GM06990 (cell line): ENCODE results near the gene OCRL.
"Not testable (repeated sequence)": the region's sequence is repeated elsewhere in the genome, so short reads cannot be mapped to it uniquely, and the experiment has no call there.

Experiments
- DNase-seq: peaks from one replicate; pipeline ENCODE4 v3.0.0-alpha.2; 2011; ENCODE audit not compliant: insufficient read length; ENCODE audit errors: extremely low read depth
- H3K27me3 ChIP-seq: replicated peaks from 2 replicates; pipeline ENCODE4 v1.6.0; 2011; ENCODE audit warnings: low read length; ENCODE audit not compliant: control insufficient read depth, insufficient read depth
- H3K36me3 ChIP-seq: 2 replicates; pipeline ENCODE4 v1.5.1; 2011; ENCODE audit warnings: low read length; ENCODE audit not compliant: control insufficient read depth, insufficient read depth
- H3K4me3 ChIP-seq: replicated peaks from 2 replicates; pipeline ENCODE4 v1.5.1; 2011; ENCODE audit warnings: low read depth, mild to moderate bottlenecking, control low read depth, low read length
- CTCF ChIP-seq: IDR thresholded peaks from 2 replicates; pipeline ENCODE4 v1.5.1; 2011; ENCODE audit warnings: low read length, control low read depth, mild to moderate bottlenecking, inconsistent platforms; ENCODE audit not compliant: insufficient read depth, poor library complexity, severe bottlenecking

OCRL gene

GRCh38 chrX:129568349-129568748, 28.3 kb downstream of the OCRL start:
- Histone ChIP-seq H3K36me3 (no peaks in the 10 kb centered on the region), H3K4me3 (no peak overlapping the region), H3K27me3 (no peaks in the 10 kb centered on the region)
- no peak for TF ChIP-seq CTCF
- no peak for DNase-seq

- DNase-seq: no peak
- H3K4me3 ChIP-seq: no peak overlapping the region
- no peaks in the 10 kb centered on the region for H3K27me3 ChIP-seq
- no peak for TF ChIP-seq CTCF
- 0 out of 2 replicates have a peak, but pooled peaks cover 1% of the 10 kb centered on the region for H3K36me3 ChIP-seq
Observed at GRCh38 chrX:129572422-129572821, 32.4 kb downstream of the OCRL start.

- not testable (repeated sequence) for H3K27me3 ChIP-seq, H3K4me3 ChIP-seq, H3K36me3 ChIP-seq, DNase-seq
Observed at GRCh38 chrX:129573652-129574051, 33.6 kb downstream of the OCRL start.

- no peaks in the 10 kb centered on the region for H3K27me3 ChIP-seq
- H3K4me3 ChIP-seq: no peak overlapping the region
- DNase-seq: no peak
- H3K36me3 ChIP-seq: 0 out of 2 replicates have a peak, but pooled peaks cover 1% of the 10 kb centered on the region
- no peak for TF ChIP-seq CTCF
Observed at GRCh38 chrX:129574214-129574613, 34.2 kb downstream of the OCRL start.

- DNase-seq: no peak
- no peak for TF ChIP-seq CTCF
- no peaks in the 10 kb centered on the region for H3K27me3 ChIP-seq
- H3K36me3 ChIP-seq: 0 out of 2 replicates have a peak, but pooled peaks cover 1% of the 10 kb centered on the region
- no peak overlapping the region for H3K4me3 ChIP-seq
Observed at GRCh38 chrX:129576539-129576938, 36.5 kb downstream of the OCRL start.

GRCh38 chrX:129577473-129577872, 37.4 kb downstream of the OCRL start:
- TF ChIP-seq CTCF: no peak
- no peak for DNase-seq
- H3K36me3 ChIP-seq: 0 out of 2 replicates have a peak, but pooled peaks cover 1% of the 10 kb centered on the region
- H3K4me3 ChIP-seq: no peak overlapping the region
- no peaks in the 10 kb centered on the region for H3K27me3 ChIP-seq
